Sigmoid colon (tissue), 4 donors: ENCODE measurements around the gene PARD3.

Experiments
- CTCF ChIP-seq, 4 experiments: fragments of 450-650 bp in 3 of 4; fragments of 200-600 bp in 1 of 4; IDR thresholded peaks; one replicate each; pipeline ENCODE4 v1.5.1; 2016 to 2019; ENCODE audit warnings: antibody characterized with exemption in 4 of 4, mild to moderate bottlenecking in 3 of 4, moderate library complexity in 2 of 4
- EP300 ChIP-seq, 4 donors: sonication (generic); formaldehyde crosslinking; IDR thresholded peaks; one replicate each; pipeline ENCODE4 v1.6.1; 2017; ENCODE audit warnings: antibody characterized with exemption in 4 of 4
- POLR2A ChIP-seq, 2 donors: fragments of 450-650 bp; IDR thresholded peaks; one replicate each; pipeline ENCODE4 v1.6.1; 2016; ENCODE audit warnings: antibody characterized with exemption in 2 of 2, mild to moderate bottlenecking in 2 of 2, moderate library complexity in 2 of 2
- POLR2AphosphoS5 ChIP-seq, 4 donors: sonication (generic); formaldehyde crosslinking; IDR thresholded peaks; one replicate each; pipeline ENCODE4 v1.6.1; 2017; ENCODE audit warnings: antibody characterized with exemption in 4 of 4

DNA sequence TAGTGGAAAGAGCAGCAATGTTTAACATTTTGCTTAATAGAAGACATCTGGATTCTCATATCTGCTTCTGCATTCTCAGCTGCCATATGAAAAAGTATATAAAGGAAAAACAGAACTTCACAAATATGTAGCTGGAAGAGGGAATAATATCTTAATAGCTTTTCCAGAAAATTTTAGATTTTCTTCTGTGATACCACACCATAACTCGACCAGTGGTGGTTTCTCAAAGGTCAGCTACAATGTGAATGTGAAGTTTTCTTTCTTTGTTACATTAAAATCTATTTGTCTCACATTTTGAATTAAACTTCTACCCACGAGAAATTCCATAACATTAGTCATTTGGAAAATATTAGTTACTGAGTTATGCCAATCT is 339.8 kb downstream of the PARD3 start:
- TF ChIP-seq CTCF (IDR thresholded peaks at IDR 0.05) = no peak
- TF ChIP-seq POLR2AphosphoS5 (IDR thresholded peaks at IDR 0.05) = no peak
- no peak for TF ChIP-seq EP300 (IDR thresholded peaks at IDR 0.05)
- TF ChIP-seq POLR2A (IDR thresholded peaks at IDR 0.05) = no peak
